ENCODE measurements around the gene WFDC12. TPM values are rescaled to one million over a fixed set of nuclear protein-coding genes. Genes with fewer than 3 reads are reported as not detected.
A peak's percentile ranks its signal among the peaks of the same experiment; 100 is the strongest.

WFDC12 gene
- total and polyA plus RNA-seq, 5 donors from 2014 or later, result not detected

DNA sequence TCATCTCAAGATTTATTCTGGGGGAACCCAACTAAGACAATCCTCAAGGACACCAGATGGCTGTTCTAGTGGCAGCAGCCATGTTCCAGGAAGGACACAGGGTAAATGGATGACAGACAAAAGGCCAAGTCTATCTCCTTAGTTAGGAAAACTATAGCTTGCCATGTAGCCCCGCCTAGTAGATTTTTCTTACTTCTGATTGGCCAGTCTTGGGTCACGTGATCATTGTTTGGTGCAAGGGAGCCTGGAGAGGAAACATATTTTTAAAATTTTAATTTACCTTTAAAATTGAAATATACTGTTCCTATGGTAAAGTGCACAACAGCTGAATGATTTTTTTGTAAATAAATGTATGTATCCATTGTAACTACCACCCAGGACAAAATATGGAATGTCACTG, 18.9 kb downstream of the WFDC12 start:
- Histone ChIP-seq H3K36me3 (ENCODE audit: control insufficient read depth, insufficient read depth, low read length) (no peaks in the 10 kb centered on the region), H3K9me3 (ENCODE audit: control insufficient read depth in 2 of 2, low read length in 2 of 2) (no peaks in the 10 kb centered on the region), H3K4me1 (ENCODE audit: control insufficient read depth, insufficient read depth, low read length, poor library complexity, severe bottlenecking) (no peaks in the 10 kb centered on the region), H3K27me3 (ENCODE audit: control insufficient read depth, insufficient read depth, low read length) (peaks cover 17% of the 10 kb centered on the region), H3K4me3 (ENCODE audit: low read depth, low read length) (no peak overlapping the region), H3K27ac (ENCODE audit: insufficient read depth, low read length, poor library complexity, severe bottlenecking) (no peak overlapping the region)
- H3K4me3 Mint-ChIP-seq, result no peak overlapping the region
- no peak for ATAC-seq (ENCODE audit: low read depth in 2 of 2)
- H3K27me3 Mint-ChIP-seq, result peaks cover 50% of the 10 kb centered on the region
- peaks cover 0 to 4% (median 2%) of the 10 kb centered on the region in 4 donors for H3K4me1 Mint-ChIP-seq
- H3K36me3 Mint-ChIP-seq, result no peaks in the 10 kb centered on the region
- DNase-seq, result no peak
- H3K9me3 Mint-ChIP-seq, result no peaks in the 10 kb centered on the region
- H3K27ac Mint-ChIP-seq, result no peak overlapping the region

DNA sequence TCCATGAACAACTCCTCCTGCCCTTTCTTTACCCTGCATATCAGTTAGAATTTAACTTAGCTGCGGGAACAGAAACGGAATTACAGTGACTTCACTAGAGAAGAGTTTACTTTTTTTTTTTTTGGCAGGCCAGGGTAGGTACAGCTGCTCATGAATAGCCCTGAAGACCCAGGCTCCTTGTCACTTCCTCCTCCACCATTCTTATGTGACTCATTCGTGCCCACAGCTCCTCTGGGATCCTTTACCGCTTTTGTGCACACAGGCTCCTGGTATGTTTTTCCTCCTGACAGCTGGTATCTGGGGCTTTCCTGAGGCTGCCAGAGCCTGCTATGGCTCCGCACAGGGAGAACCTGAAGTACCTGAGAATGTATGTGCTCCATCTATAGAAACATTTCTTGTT, 19.5 kb downstream of the WFDC12 start:
- Histone ChIP-seq H3K36me3 (ENCODE audit: control insufficient read depth, insufficient read depth, low read length) (no peaks in the 10 kb centered on the region), H3K27me3 (ENCODE audit: control insufficient read depth, insufficient read depth, low read length) (peaks cover 22% of the 10 kb centered on the region), H3K4me3 (ENCODE audit: low read depth, low read length) (no peak overlapping the region), H3K9me3 (ENCODE audit: control insufficient read depth in 2 of 2, low read length in 2 of 2) (no peaks in the 10 kb centered on the region), H3K27ac (ENCODE audit: insufficient read depth, low read length, poor library complexity, severe bottlenecking) (no peak overlapping the region), H3K4me1 (ENCODE audit: control insufficient read depth, insufficient read depth, low read length, poor library complexity, severe bottlenecking) (no peaks in the 10 kb centered on the region)
- Mint-ChIP-seq H3K27ac (no peak overlapping the region), H3K9me3 (no peaks in the 10 kb centered on the region), H3K4me3 (no peak overlapping the region), H3K4me1 (peaks cover 0 to 4% (median 3%) of the 10 kb centered on the region in 4 donors), H3K36me3 (no peaks in the 10 kb centered on the region), H3K27me3 (peaks cover 56% of the 10 kb centered on the region)
- DNase-seq (no peak), ATAC-seq (ENCODE audit: low read depth in 2 of 2) (no peak)

DNA sequence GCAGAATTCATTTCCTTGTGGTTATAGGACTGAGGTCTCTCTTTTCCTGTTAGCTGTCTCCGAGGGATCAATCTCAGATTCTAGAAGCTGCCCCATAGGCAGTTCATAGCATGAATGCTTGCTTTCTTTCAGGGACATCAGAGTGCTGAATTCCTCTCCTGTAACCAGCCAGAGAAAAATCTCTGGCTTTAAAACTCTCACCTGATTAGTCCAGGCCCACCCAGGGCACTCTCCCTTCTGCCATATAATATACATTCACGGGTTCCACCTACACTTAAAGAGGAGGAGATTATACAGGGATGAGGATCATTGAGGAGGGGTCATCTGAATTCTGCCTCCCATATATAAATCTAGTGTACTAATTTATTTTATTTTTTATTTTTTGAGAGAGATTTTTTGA, 21.2 kb downstream of the WFDC12 start:
- Histone ChIP-seq H3K27me3 (ENCODE audit: control insufficient read depth, insufficient read depth, low read length) (peaks cover 33% of the 10 kb centered on the region), H3K4me1 (ENCODE audit: control insufficient read depth, insufficient read depth, low read length, poor library complexity, severe bottlenecking) (peaks cover 7% of the 10 kb centered on the region), H3K36me3 (ENCODE audit: control insufficient read depth, insufficient read depth, low read length) (no peaks in the 10 kb centered on the region), H3K27ac (ENCODE audit: insufficient read depth, low read length, poor library complexity, severe bottlenecking) (no peak overlapping the region), H3K9me3 (ENCODE audit: control insufficient read depth in 2 of 2, low read length in 2 of 2) (no peaks in the 10 kb centered on the region), H3K4me3 (ENCODE audit: low read depth, low read length) (no peak overlapping the region)
- Mint-ChIP-seq H3K4me1 (peaks cover 4 to 13% (median 5%) of the 10 kb centered on the region in 4 donors), H3K27ac (no peak overlapping the region), H3K4me3 (no peak overlapping the region), H3K36me3 (no peaks in the 10 kb centered on the region), H3K9me3 (no peaks in the 10 kb centered on the region), H3K27me3 (peaks cover 68% of the 10 kb centered on the region)
- no peak for DNase-seq
- no peak for ATAC-seq (ENCODE audit: low read depth in 2 of 2)

DNA sequence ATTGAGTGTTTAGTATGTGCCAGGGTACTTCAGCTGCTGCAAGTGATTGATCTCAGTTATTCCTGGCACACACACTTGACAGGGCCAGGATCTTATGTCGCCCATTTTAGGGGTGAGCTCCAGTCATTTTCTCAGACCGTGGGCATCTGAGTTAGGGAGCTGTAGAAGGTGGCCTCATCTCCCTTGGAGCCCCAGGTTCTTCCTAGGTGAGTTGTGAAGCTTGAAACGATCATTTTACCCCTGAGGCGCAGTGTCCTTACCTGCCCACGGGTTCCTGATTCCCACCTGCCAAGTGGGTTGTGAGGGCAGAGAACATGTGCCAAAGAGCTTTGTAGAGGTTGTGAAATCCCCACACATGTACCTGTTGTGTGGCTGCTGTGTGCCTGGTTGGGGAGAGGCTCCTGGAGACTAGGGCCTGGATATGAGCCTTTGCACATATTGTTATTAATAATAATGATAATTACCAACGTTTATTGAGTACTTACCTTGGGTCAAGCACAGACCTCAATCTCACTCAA, 22.9 kb downstream of the WFDC12 start:
- H3K4me3 ChIP-seq (ENCODE audit: low read depth, low read length), result no peak overlapping the region
- no peaks in the 10 kb centered on the region for H3K9me3 ChIP-seq (ENCODE audit: control insufficient read depth in 2 of 2, low read length in 2 of 2)
- DNase-seq, result no peak
- no peaks in the 10 kb centered on the region for H3K9me3 Mint-ChIP-seq
- no peaks in the 10 kb centered on the region for H3K36me3 Mint-ChIP-seq
- H3K27me3 Mint-ChIP-seq, result peaks cover 69% of the 10 kb centered on the region
- H3K27ac ChIP-seq (ENCODE audit: insufficient read depth, low read length, poor library complexity, severe bottlenecking), result no peak overlapping the region
- no peak for ATAC-seq (ENCODE audit: low read depth in 2 of 2)
- H3K27me3 ChIP-seq (ENCODE audit: control insufficient read depth, insufficient read depth, low read length), result peaks cover 33% of the 10 kb centered on the region
- peaks cover 16% of the 10 kb centered on the region for H3K4me1 ChIP-seq (ENCODE audit: control insufficient read depth, insufficient read depth, low read length, poor library complexity, severe bottlenecking)
- no peak overlapping the region for H3K27ac Mint-ChIP-seq
- peaks cover 4 to 23% (median 5%) of the 10 kb centered on the region in 4 donors for H3K4me1 Mint-ChIP-seq
- H3K4me3 Mint-ChIP-seq, result peak overlapping the region in 1 of 4 donors; percentile 54
- no peaks in the 10 kb centered on the region for H3K36me3 ChIP-seq (ENCODE audit: control insufficient read depth, insufficient read depth, low read length)

DNA sequence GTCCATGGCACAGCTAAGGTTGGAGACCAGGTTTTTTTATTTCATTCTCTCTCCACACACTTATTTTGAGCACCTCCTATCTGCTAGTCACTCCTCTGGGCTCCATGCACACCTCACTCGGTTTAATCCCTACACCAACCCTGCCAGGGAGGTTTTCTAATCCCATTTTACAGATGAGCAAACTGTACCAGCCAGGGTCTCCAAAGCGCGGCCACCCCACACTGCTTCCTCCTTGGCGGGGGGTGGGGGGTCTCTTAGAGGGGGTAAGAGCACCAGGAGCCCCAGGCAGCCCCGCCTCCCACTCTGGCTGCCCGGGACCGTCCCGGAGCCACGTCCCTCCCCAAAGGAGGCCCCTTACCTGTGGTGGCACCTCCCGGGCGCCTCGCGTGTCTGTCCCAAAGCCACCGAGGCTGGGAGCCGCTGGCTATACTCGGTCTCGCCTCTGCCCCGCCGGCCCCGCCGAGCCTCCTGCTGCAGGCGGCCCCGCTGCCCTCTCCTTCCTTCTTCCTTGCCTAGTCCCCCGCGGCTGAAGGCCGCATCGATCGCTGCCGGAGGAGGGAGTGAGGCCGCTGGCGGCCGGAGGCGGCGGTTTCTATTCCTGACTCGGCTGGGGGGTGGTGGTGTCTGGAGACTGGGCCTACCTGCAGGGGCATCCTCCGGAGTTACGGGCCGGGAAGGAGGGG, 23.6 kb downstream of the WFDC12 start, which contains the start of gene KCNS1:
TSS of gene KCNS1 (minus strand) at position 565 of the 683 bp plus-strand sequence. CDS start 1,891 bp downstream, outside the sequence.
- Histone ChIP-seq H3K4me3 (ENCODE audit: low read depth, low read length) (no peak within 1 kb of the TSS), H3K4me1 (ENCODE audit: control insufficient read depth, insufficient read depth, low read length, poor library complexity, severe bottlenecking) (peaks cover 16% of the 10 kb centered on the region), H3K27me3 (ENCODE audit: control insufficient read depth, insufficient read depth, low read length) (peaks cover 33% of the 10 kb centered on the region), H3K27ac (ENCODE audit: insufficient read depth, low read length, poor library complexity, severe bottlenecking) (no peak within 1 kb of the TSS), H3K36me3 (ENCODE audit: control insufficient read depth, insufficient read depth, low read length) (no peaks in the 10 kb centered on the region), H3K9me3 (ENCODE audit: control insufficient read depth in 2 of 2, low read length in 2 of 2) (no peaks in the 10 kb centered on the region)
- H3K9me3 Mint-ChIP-seq, result no peaks in the 10 kb centered on the region
- H3K4me3 Mint-ChIP-seq, result peak within 1 kb of the TSS in 2 of 4 donors; percentile 54 to 63
- H3K4me1 Mint-ChIP-seq, result peaks cover 4 to 26% (median 9%) of the 10 kb centered on the region in 4 donors
- H3K36me3 Mint-ChIP-seq, result no peaks in the 10 kb centered on the region
- ATAC-seq (ENCODE audit: low read depth in 2 of 2) (no peak), DNase-seq (no peak)
- peaks cover 69% of the 10 kb centered on the region for H3K27me3 Mint-ChIP-seq
- no peak within 1 kb of the TSS for H3K27ac Mint-ChIP-seq

DNA sequence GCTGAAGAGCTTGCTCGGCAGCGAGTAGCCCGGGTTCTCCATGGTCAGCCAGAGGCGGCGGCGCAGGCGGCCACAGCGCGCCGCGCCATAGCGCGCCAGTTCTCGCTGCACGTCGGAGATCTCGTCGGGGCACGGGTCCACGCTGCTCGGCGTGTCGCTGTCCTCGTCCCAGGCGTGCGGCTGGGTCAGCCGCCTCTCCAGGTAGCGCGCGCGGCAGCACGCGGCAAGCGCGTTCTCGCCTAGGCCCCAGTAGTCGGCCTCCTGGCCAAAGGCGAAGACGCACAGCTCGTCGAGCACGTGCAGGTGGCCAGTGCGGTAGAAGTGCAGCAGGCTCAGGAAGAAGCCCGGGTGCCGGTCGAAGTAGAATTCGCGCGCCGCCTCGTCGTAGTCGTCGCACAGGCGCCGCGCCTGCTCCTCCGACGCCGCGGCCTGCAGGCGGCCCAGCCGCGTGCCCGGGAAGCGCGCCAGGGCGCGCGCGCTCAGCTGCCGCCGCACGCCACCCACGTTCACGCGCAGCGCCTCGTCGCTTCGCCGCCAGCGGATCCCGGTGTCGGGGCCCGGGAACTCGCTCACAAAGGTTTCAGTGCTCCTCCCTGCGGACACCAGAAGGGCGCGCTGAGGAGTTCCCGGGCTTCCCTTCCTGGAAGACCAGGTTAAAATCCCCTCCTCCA, 26.0 kb downstream of the WFDC12 start:
- Mint-ChIP-seq H3K9me3 (no peaks in the 10 kb centered on the region), H3K27me3 (peaks cover 56% of the 10 kb centered on the region), H3K27ac (no peak overlapping the region), H3K4me1 (peaks cover 4 to 28% (median 10%) of the 10 kb centered on the region in 4 donors), H3K36me3 (no peaks in the 10 kb centered on the region), H3K4me3 (peak overlapping the region in 1 of 4 donors; percentile 52)
- H3K9me3 ChIP-seq (ENCODE audit: control insufficient read depth in 2 of 2, low read length in 2 of 2), result no peaks in the 10 kb centered on the region
- DNase-seq (peak in 2 of 3 donors; percentile 19 to 38), ATAC-seq (ENCODE audit: low read depth in 2 of 2) (no peak)
- H3K4me1 ChIP-seq (ENCODE audit: control insufficient read depth, insufficient read depth, low read length, poor library complexity, severe bottlenecking), result peaks cover 19% of the 10 kb centered on the region
- peaks cover 31% of the 10 kb centered on the region for H3K27me3 ChIP-seq (ENCODE audit: control insufficient read depth, insufficient read depth, low read length)
- H3K36me3 ChIP-seq (ENCODE audit: control insufficient read depth, insufficient read depth, low read length), result no peaks in the 10 kb centered on the region
- H3K27ac ChIP-seq (ENCODE audit: insufficient read depth, low read length, poor library complexity, severe bottlenecking), result no peak overlapping the region
- H3K4me3 ChIP-seq (ENCODE audit: low read depth, low read length), result no peak overlapping the region

DNA sequence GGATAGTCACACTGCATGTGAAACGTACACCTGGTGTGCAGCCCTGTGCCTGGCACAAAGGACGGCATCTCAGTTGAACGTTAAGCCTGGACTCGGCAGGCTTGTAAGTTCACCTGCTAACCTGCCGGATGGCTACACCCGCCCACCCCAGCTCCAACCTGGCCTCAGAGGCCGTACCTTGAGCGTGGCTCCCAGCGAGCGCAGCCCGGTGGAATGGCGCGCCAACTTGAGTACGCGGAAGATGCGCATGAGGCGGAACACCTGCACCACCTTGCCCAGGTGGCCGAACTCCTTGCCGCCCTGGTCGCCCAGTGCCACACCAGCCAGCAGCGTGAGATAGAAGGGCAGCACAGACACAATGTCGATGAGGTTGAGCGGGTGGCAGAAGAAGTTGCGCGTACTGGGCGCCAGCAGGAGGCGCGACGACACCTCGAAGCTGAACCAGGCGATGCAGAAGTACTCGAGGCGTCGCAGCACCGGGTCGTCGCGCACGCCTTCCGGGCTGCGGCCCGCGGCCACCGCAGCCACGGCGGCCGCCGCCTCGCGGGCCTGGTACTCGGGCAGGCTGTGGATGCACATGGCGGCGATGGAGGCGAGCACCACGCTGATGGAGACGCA, 26.7 kb downstream of the WFDC12 start:
- peak in 2 of 3 donors; percentile 36 to 71 for DNase-seq
- peaks cover 4 to 28% (median 10%) of the 10 kb centered on the region in 4 donors for H3K4me1 Mint-ChIP-seq
- peaks cover 29% of the 10 kb centered on the region for H3K27me3 ChIP-seq (ENCODE audit: control insufficient read depth, insufficient read depth, low read length)

More for the DNA sequence above, 26.7 kb downstream of the WFDC12 start:
- Mint-ChIP-seq H3K36me3 (no peaks in the 10 kb centered on the region), H3K9me3 (no peaks in the 10 kb centered on the region), H3K27me3 (peaks cover 52% of the 10 kb centered on the region), H3K4me3 (peak overlapping the region in 3 of 4 donors; percentile 1 to 82 (median 53)), H3K27ac (no peak overlapping the region)
- Histone ChIP-seq H3K4me3 (ENCODE audit: low read depth, low read length) (no peak overlapping the region), H3K36me3 (ENCODE audit: control insufficient read depth, insufficient read depth, low read length) (no peaks in the 10 kb centered on the region), H3K4me1 (ENCODE audit: control insufficient read depth, insufficient read depth, low read length, poor library complexity, severe bottlenecking) (peaks cover 19% of the 10 kb centered on the region), H3K9me3 (ENCODE audit: control insufficient read depth in 2 of 2, low read length in 2 of 2) (no peaks in the 10 kb centered on the region), H3K27ac (ENCODE audit: insufficient read depth, low read length, poor library complexity, severe bottlenecking) (no peak overlapping the region)
- ATAC-seq (ENCODE audit: low read depth in 2 of 2), result peak in 1 of 2 donors; percentile 27

Data from CD4-positive, CD25-positive, alpha-beta regulatory T cell (primary cell).